GM23338 (cell line): ENCODE data around the gene FRMPD1.

Experiments
- NANOG ChIP-seq: IDR thresholded peaks from 2 replicates; pipeline ENCODE4 v1.6.1; 2016; ENCODE audit warnings: antibody characterized with exemption, borderline replicate concordance
- POLR2AphosphoS5 ChIP-seq: IDR thresholded peaks from 2 replicates; pipeline ENCODE4 v1.6.1; 2016; ENCODE audit warnings: antibody characterized with exemption, low read depth
- TF ChIP-seq, protein P1 (sequence below), 2 experiments: fragments of 200-600 bp in 1 of 2; sonication (generic) in 1 of 2; conservative IDR thresholded peaks; 2 replicates each; pipeline versions ENCODE4 v1.5.1 to v1.6.1; 2016 to 2017; ENCODE audit warnings: antibody characterized with exemption in 2 of 2, low read depth in 2 of 2, mild to moderate bottlenecking in 2 of 2, moderate library complexity in 1 of 2
- TF ChIP-seq, protein P2 (sequence below): IDR thresholded peaks from one replicate; pipeline ENCODE4 v1.6.1; 2018; ENCODE audit warnings: antibody characterized with exemption; ENCODE audit not compliant: unreplicated experiment

DNA sequence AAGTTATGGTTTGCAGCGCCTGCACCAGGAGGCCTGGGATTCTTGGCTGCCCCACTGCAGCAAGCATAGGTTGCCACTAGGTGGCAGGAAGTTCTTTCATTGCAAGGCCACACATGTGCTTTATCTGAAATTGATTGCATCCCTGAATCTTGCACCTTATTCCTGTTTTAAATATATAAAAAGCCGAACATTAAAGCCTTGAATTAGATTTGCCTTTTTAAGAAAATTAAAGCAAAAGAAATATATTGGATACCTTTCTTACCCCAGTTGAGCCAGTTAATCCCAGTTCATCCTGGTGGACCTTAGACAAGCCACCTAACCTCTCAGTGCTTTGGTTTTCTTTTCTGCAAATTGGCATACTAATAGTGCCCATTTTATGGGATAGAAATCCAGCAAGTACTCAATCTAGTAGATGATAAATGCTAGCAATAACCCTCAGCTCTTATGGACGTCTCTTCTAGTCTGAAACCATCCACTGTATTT lies 96.6 kb downstream of the FRMPD1 start:
- TF ChIP-seq, protein P1, sequence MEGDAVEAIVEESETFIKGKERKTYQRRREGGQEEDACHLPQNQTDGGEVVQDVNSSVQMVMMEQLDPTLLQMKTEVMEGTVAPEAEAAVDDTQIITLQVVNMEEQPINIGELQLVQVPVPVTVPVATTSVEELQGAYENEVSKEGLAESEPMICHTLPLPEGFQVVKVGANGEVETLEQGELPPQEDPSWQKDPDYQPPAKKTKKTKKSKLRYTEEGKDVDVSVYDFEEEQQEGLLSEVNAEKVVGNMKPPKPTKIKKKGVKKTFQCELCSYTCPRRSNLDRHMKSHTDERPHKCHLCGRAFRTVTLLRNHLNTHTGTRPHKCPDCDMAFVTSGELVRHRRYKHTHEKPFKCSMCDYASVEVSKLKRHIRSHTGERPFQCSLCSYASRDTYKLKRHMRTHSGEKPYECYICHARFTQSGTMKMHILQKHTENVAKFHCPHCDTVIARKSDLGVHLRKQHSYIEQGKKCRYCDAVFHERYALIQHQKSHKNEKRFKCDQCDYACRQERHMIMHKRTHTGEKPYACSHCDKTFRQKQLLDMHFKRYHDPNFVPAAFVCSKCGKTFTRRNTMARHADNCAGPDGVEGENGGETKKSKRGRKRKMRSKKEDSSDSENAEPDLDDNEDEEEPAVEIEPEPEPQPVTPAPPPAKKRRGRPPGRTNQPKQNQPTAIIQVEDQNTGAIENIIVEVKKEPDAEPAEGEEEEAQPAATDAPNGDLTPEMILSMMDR (conservative IDR thresholded peaks at IDR 0.05; ENCODE audit: low read depth in 2 of 2) = peak; percentile 89 to 93
- TF ChIP-seq, protein P2, sequence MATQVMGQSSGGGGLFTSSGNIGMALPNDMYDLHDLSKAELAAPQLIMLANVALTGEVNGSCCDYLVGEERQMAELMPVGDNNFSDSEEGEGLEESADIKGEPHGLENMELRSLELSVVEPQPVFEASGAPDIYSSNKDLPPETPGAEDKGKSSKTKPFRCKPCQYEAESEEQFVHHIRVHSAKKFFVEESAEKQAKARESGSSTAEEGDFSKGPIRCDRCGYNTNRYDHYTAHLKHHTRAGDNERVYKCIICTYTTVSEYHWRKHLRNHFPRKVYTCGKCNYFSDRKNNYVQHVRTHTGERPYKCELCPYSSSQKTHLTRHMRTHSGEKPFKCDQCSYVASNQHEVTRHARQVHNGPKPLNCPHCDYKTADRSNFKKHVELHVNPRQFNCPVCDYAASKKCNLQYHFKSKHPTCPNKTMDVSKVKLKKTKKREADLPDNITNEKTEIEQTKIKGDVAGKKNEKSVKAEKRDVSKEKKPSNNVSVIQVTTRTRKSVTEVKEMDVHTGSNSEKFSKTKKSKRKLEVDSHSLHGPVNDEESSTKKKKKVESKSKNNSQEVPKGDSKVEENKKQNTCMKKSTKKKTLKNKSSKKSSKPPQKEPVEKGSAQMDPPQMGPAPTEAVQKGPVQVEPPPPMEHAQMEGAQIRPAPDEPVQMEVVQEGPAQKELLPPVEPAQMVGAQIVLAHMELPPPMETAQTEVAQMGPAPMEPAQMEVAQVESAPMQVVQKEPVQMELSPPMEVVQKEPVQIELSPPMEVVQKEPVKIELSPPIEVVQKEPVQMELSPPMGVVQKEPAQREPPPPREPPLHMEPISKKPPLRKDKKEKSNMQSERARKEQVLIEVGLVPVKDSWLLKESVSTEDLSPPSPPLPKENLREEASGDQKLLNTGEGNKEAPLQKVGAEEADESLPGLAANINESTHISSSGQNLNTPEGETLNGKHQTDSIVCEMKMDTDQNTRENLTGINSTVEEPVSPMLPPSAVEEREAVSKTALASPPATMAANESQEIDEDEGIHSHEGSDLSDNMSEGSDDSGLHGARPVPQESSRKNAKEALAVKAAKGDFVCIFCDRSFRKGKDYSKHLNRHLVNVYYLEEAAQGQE = no peak
- no peak for TF ChIP-seq NANOG
- TF ChIP-seq POLR2AphosphoS5 = no peak
